Gastrocnemius medialis (tissue), 4 donors: ENCODE results near the gene CPLX1. TPM values are rescaled to one million over a fixed set of nuclear protein-coding genes. Genes with fewer than 3 reads are reported as not detected.

Source experiments
- ATAC-seq, 2 donors: fragments of 150-250 bp; one replicate each; pipeline ENCODE4 v1.9.1; 2016
- DNase-seq, 2 donors: peaks; one replicate each; pipeline ENCODE4 v3.0.0-alpha.2; 2019
- H3K27ac ChIP-seq, 4 donors: fragments of 200-600 bp; sonication (generic); 1 replicate in 1 of 4; 2 replicates in 3 of 4; pipeline ENCODE4 v1.5.1; 2016 to 2018; ENCODE audit warnings: mild to moderate bottlenecking in 2 of 4, moderate library complexity in 1 of 4
- H3K27me3 ChIP-seq, 3 donors: fragments of 200-600 bp; sonication (generic) in 2 of 3; 1 replicate in 1 of 3; 2 replicates in 2 of 3; pipeline versions ENCODE4 v1.5.1 to v1.6.0; 2016 to 2019; ENCODE audit warnings: mild to moderate bottlenecking in 1 of 3, moderate library complexity in 1 of 3
- H3K36me3 ChIP-seq, 2 donors: fragments of 200-600 bp; sonication (generic) in 1 of 2; one replicate each; pipeline ENCODE4 v1.5.1; 2017 to 2018
- H3K4me1 ChIP-seq, 2 donors: fragments of 200-600 bp; sonication (generic) in 1 of 2; one replicate each; pipeline ENCODE4 v1.5.1; 2016 to 2017; ENCODE audit warnings: mild to moderate bottlenecking in 2 of 2
- H3K4me3 ChIP-seq, 4 donors: fragments of 200-600 bp; sonication (generic) in 3 of 4; 1 replicate in 1 of 4; 2 replicates in 3 of 4; pipeline ENCODE4 v1.5.1; 2016 to 2019; ENCODE audit warnings: mild to moderate bottlenecking in 2 of 4
- H3K9me3 ChIP-seq, 3 donors: fragments of 200-600 bp; sonication (generic) in 2 of 3; 1 replicate in 1 of 3; 2 replicates in 2 of 3; pipeline ENCODE4 v1.5.1; 2016 to 2019
- CTCF ChIP-seq, 5 experiments: fragments of 450-650 bp in 3 of 5; fragments of 200-600 bp in 2 of 5; sonication (generic) in 2 of 5; IDR thresholded peaks in 4 of 5; conservative IDR thresholded peaks in 1 of 5; 1 replicate in 4 of 5; 2 replicates in 1 of 5; pipeline ENCODE4 v1.5.1; 2016 to 2019; ENCODE audit warnings: antibody characterized with exemption in 5 of 5, mild to moderate bottlenecking in 3 of 5, moderate library complexity in 3 of 5
- POLR2A ChIP-seq, 2 donors: fragments of 450-650 bp; IDR thresholded peaks; one replicate each; pipeline ENCODE4 v1.6.1; 2017; ENCODE audit warnings: antibody characterized with exemption in 2 of 2, mild to moderate bottlenecking in 2 of 2, moderate library complexity in 2 of 2
- in situ Hi-C, 4 donors: fragments of 200-750 bp; cut with MboI; loops; one replicate each; pipeline versions ENCODE4 v1.15.0 to v1.8.0; 2017; ENCODE audit warnings: low sequenced_read_pairs in 4 of 4
- intact Hi-C: fragments of 100-400 bp; cut with DNase I; formaldehyde crosslinking; loops from one replicate; pipeline ENCODE4 v1.15.1; 2023; ENCODE audit warnings: low total_unique reads
- total RNA-seq, 4 donors: library from RNA; depleted of rRNA; stranded (reverse); fragments of >200 nt; gene quantifications; one replicate each; pipeline versions ENCODE4 v1.1.0 to v1.2.3, GENCODE V29; 2016

CPLX1 gene
- total RNA-seq, 4 donors from 2014 or later: 0.91 to 1.0 TPM; not detected in 2

GRCh38 chr4:752196-752861 lies 73.6 kb downstream of the CPLX1 start:
- intact Hi-C loops: no loop called here
- TF ChIP-seq CTCF (IDR thresholded peaks at IDR 0.05 in 4 of 5, conservative IDR thresholded peaks at IDR 0.05 in 1 of 5) (no peak), POLR2A (IDR thresholded peaks at IDR 0.05) (no peak)
- Histone ChIP-seq H3K9me3 (no peaks in the 10 kb centered on the region), H3K4me3 (no peak overlapping the region), H3K4me1 (peaks cover 0 to 8% of the 10 kb centered on the region in 2 donors), H3K36me3 (no peaks in the 10 kb centered on the region), H3K27me3 (no peaks in the 10 kb centered on the region), H3K27ac (no peak overlapping the region)
- no peak for ATAC-seq
- no peak for DNase-seq
- in situ Hi-C loops: no loop called here

- Histone ChIP-seq H3K27ac (no peak overlapping the region), H3K9me3 (no peaks in the 10 kb centered on the region), H3K27me3 (no peaks in the 10 kb centered on the region), H3K36me3 (no peaks in the 10 kb centered on the region), H3K4me3 (no peak overlapping the region), H3K4me1 (peaks cover 0 to 8% of the 10 kb centered on the region in 2 donors)
- TF ChIP-seq POLR2A (IDR thresholded peaks at IDR 0.05): no peak
- in situ Hi-C loops: no loop called here
- DNase-seq (no peak), ATAC-seq (no peak)
- intact Hi-C loops: no loop called here
Observed at GRCh38 chr4:751676-752075, 74.3 kb downstream of the CPLX1 start.

- ATAC-seq (peak; percentile 56 to 72), DNase-seq (peak; percentile 24 to 60)
- peak overlapping the region in 2 of 4 donors; percentile 38 to 52 for H3K27ac ChIP-seq
- H3K27me3 ChIP-seq: no peaks in the 10 kb centered on the region
- peaks cover 0 to 8% of the 10 kb centered on the region in 2 donors for H3K4me1 ChIP-seq
- intact Hi-C loops (no loop called here), in situ Hi-C loops (no loop called here)
- H3K4me3 ChIP-seq: no peak overlapping the region
- H3K36me3 ChIP-seq: no peaks in the 10 kb centered on the region
- no peaks in the 10 kb centered on the region for H3K9me3 ChIP-seq
- no peak for TF ChIP-seq POLR2A (IDR thresholded peaks at IDR 0.05)
- TF ChIP-seq CTCF (IDR thresholded peaks at IDR 0.05 in 4 of 5, conservative IDR thresholded peaks at IDR 0.05 in 1 of 5): no peak
Observed at GRCh38 chr4:749698-750666, 75.9 kb downstream of the CPLX1 start.

- H3K9me3 ChIP-seq: no peaks in the 10 kb centered on the region
- peaks cover 0 to 8% of the 10 kb centered on the region in 2 donors for H3K4me1 ChIP-seq
- TF ChIP-seq POLR2A (IDR thresholded peaks at IDR 0.05) (no peak), CTCF (IDR thresholded peaks at IDR 0.05 in 4 of 5, conservative IDR thresholded peaks at IDR 0.05 in 1 of 5) (no peak)
- H3K27me3 ChIP-seq: no peaks in the 10 kb centered on the region
- no peak for DNase-seq
- intact Hi-C loops: no loop called here
- no peak overlapping the region for H3K27ac ChIP-seq
- no peaks in the 10 kb centered on the region for H3K36me3 ChIP-seq
- in situ Hi-C loops: no loop called here
- no peak overlapping the region for H3K4me3 ChIP-seq
- no peak for ATAC-seq
Observed at GRCh38 chr4:748461-748860, 77.5 kb downstream of the CPLX1 start.

- DNase-seq: no peak
Observed at GRCh38 chr4:747546-748170, 78.3 kb downstream of the CPLX1 start.

More at GRCh38 chr4:747546-748170, 78.3 kb downstream of the CPLX1 start:
- H3K9me3 ChIP-seq: no peaks in the 10 kb centered on the region
- TF ChIP-seq CTCF (IDR thresholded peaks at IDR 0.05 in 4 of 5, conservative IDR thresholded peaks at IDR 0.05 in 1 of 5) (no peak), POLR2A (IDR thresholded peaks at IDR 0.05) (no peak)
- no peak for ATAC-seq
- intact Hi-C loops: no loop called here
- H3K27ac ChIP-seq: no peak overlapping the region
- no peak overlapping the region for H3K4me3 ChIP-seq
- peaks cover 0 to 8% of the 10 kb centered on the region in 2 donors for H3K4me1 ChIP-seq
- no peaks in the 10 kb centered on the region for H3K27me3 ChIP-seq
- no peaks in the 10 kb centered on the region for H3K36me3 ChIP-seq
- in situ Hi-C loops: no loop called here
